HG02938 (cell line): ENCODE measurements around the gene NPY2R.

Source experiments
- ATAC-seq: cut with Tn5 transposase; IDR thresholded peaks from one replicate; pipeline ENCODE4 v1.9.1; 2021; ENCODE audit warnings: mild to moderate bottlenecking, moderate library complexity; ENCODE audit not compliant: unreplicated experiment

NPY2R gene

GRCh38 chr4:155248002-155248896, 39.8 kb downstream of the NPY2R start:
- no peak for ATAC-seq

- ATAC-seq, result no peak
Observed at GRCh38 chr4:155249016-155249566, 40.7 kb downstream of the NPY2R start.

- ATAC-seq, result no peak
Observed at GRCh38 chr4:155252327-155252726, 43.9 kb downstream of the NPY2R start.

GRCh38 chr4:155263480-155263879, 55.0 kb downstream of the NPY2R start:
- no peak for ATAC-seq

- ATAC-seq, result no peak
Observed at GRCh38 chr4:155265113-155265512, 56.7 kb downstream of the NPY2R start.
